Parathyroid adenoma (tissue), 2 donors: ENCODE measurements around the gene MIPOL1.
"Not testable (repeated sequence)": the region's sequence is repeated elsewhere in the genome, so short reads cannot be mapped to it uniquely, and the experiment has no call there.

Source experiments
- H2AFZ ChIP-seq: fragments of 300-600 bp; sonication (generic); one replicate; pipeline ENCODE4 v1.7.0; 2017; ENCODE audit warnings: antibody characterized with exemption, mild to moderate bottlenecking
- H3K27ac ChIP-seq: fragments of 300-600 bp; sonication (generic); one replicate; pipeline ENCODE4 v1.7.0; 2017
- H3K27me3 ChIP-seq: fragments of 300-600 bp; sonication (generic); one replicate; pipeline ENCODE4 v1.7.0; 2017; ENCODE audit warnings: low read length; ENCODE audit not compliant: control insufficient read depth, insufficient read depth
- H3K36me3 ChIP-seq: fragments of 300-600 bp; sonication (generic); one replicate; pipeline ENCODE4 v1.7.0; 2017; ENCODE audit warnings: low read length; ENCODE audit not compliant: control insufficient read depth, insufficient read depth
- H3K4me1 ChIP-seq: fragments of 300-600 bp; sonication (generic); one replicate; pipeline ENCODE4 v1.7.0; 2017; ENCODE audit warnings: control low read depth
- H3K4me2 ChIP-seq: fragments of 300-600 bp; sonication (generic); one replicate; pipeline ENCODE4 v1.7.0; 2017; ENCODE audit warnings: low read length
- H3K4me3 ChIP-seq: fragments of 300-600 bp; sonication (generic); one replicate; pipeline ENCODE4 v1.7.0; 2017; ENCODE audit warnings: low read depth, low read length
- H3K79me2 ChIP-seq: fragments of 300-600 bp; sonication (generic); one replicate; pipeline ENCODE4 v1.7.0; 2017; ENCODE audit warnings: control low read depth
- H3K9ac ChIP-seq: fragments of 300-600 bp; sonication (generic); one replicate; pipeline ENCODE4 v1.7.0; 2017; ENCODE audit warnings: mild to moderate bottlenecking
- H3K9me3 ChIP-seq: fragments of 300-600 bp; sonication (generic); one replicate; pipeline ENCODE4 v1.7.0; 2017; ENCODE audit warnings: low read length; ENCODE audit not compliant: control insufficient read depth
- CTCF ChIP-seq: fragments of 300-600 bp; sonication (generic); IDR thresholded peaks from one replicate; pipeline ENCODE4 v1.7.0; 2017; ENCODE audit warnings: antibody characterized with exemption, mild to moderate bottlenecking
- donor health status: primary hyperparathyroidism.

MIPOL1 gene

GRCh38 chr14:37230551-37231194 is 32.9 kb downstream of the MIPOL1 start:
- Histone ChIP-seq H3K4me1 (no peaks in the 10 kb centered on the region), H3K36me3 (no peaks in the 10 kb centered on the region), H3K27me3 (no peaks in the 10 kb centered on the region), H3K27ac (no peak overlapping the region), H3K9ac (no peak overlapping the region), H3K79me2 (no peaks in the 10 kb centered on the region), H3K9me3 (no peaks in the 10 kb centered on the region), H3K4me3 (no peak overlapping the region), H2AFZ (no peak overlapping the region), H3K4me2 (no peak overlapping the region)
- peak; percentile 76 for TF ChIP-seq CTCF

GRCh38 chr14:37232907-37233481 is 35.3 kb downstream of the MIPOL1 start:
- no peak overlapping the region for H3K27ac ChIP-seq
- no peak overlapping the region for H3K4me2 ChIP-seq
- H2AFZ ChIP-seq = no peak overlapping the region
- no peaks in the 10 kb centered on the region for H3K36me3 ChIP-seq
- H3K79me2 ChIP-seq = no peaks in the 10 kb centered on the region
- no peak overlapping the region for H3K4me3 ChIP-seq
- no peaks in the 10 kb centered on the region for H3K9me3 ChIP-seq
- H3K4me1 ChIP-seq = no peaks in the 10 kb centered on the region
- no peaks in the 10 kb centered on the region for H3K27me3 ChIP-seq
- no peak overlapping the region for H3K9ac ChIP-seq
- TF ChIP-seq CTCF = peak; percentile 57

- no peak overlapping the region for H2AFZ ChIP-seq
- H3K79me2 ChIP-seq = no peaks in the 10 kb centered on the region
- H3K9ac ChIP-seq = no peak overlapping the region
- no peaks in the 10 kb centered on the region for H3K36me3 ChIP-seq
- no peak for TF ChIP-seq CTCF
- no peaks in the 10 kb centered on the region for H3K27me3 ChIP-seq
- H3K27ac ChIP-seq = no peak overlapping the region
- H3K4me2 ChIP-seq = no peak overlapping the region
- no peaks in the 10 kb centered on the region for H3K4me1 ChIP-seq
- no peaks in the 10 kb centered on the region for H3K9me3 ChIP-seq
- H3K4me3 ChIP-seq = no peak overlapping the region
These were observed 36.5 kb downstream of the MIPOL1 start for GRCh38 chr14:37234222-37234621.

- H3K9ac ChIP-seq, H2AFZ ChIP-seq, H3K4me1 ChIP-seq, H3K4me2 ChIP-seq, H3K27me3 ChIP-seq, H3K27ac ChIP-seq, H3K4me3 ChIP-seq, H3K79me2 ChIP-seq, H3K36me3 ChIP-seq, H3K9me3 ChIP-seq: not testable (repeated sequence)
These were observed 38.3 kb downstream of the MIPOL1 start for GRCh38 chr14:37236044-37236443.

- Histone ChIP-seq H3K27ac (no peak overlapping the region), H2AFZ (no peak overlapping the region), H3K36me3 (no peaks in the 10 kb centered on the region), H3K79me2 (no peaks in the 10 kb centered on the region), H3K9me3 (no peaks in the 10 kb centered on the region), H3K4me1 (no peaks in the 10 kb centered on the region), H3K27me3 (no peaks in the 10 kb centered on the region), H3K9ac (no peak overlapping the region), H3K4me2 (no peak overlapping the region), H3K4me3 (no peak overlapping the region)
- no peak for TF ChIP-seq CTCF
These were observed 39.4 kb downstream of the MIPOL1 start for GRCh38 chr14:37237094-37237493.
